ENCODE measurements around the gene FGFR2. TPM values are rescaled to one million over a fixed set of nuclear protein-coding genes. Genes with fewer than 3 reads are reported as not detected.
A peak's percentile ranks its signal among the peaks of the same experiment; 100 is the strongest.

Gene FGFR2
- total and polyA plus RNA-seq, 11 donors = 0.13 to 4.1 (median 0.35) TPM; not detected in 1

DNA sequence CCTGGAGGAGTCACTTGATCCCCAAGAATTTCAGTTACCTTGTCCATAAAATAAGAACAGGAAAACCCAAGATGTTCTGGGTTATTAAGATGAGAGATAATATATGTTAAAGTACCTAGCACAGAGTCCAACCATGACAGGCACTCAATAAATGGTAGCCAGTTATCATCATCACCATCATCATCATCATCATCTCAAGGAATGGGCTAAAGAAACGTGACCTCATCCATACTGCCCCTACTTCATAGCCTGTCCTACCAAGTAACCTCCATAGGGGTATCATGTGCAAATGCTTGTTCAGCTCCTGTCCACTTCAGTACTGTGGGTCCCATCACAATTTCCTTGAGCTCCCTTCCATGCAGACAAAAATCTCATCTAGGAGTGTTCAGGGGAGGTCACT lies 14.4 kb downstream of the FGFR2 start:
- no peaks in the 10 kb centered on the region for H3K36me3 ChIP-seq
- TF ChIP-seq POLR2A (IDR thresholded peaks at IDR 0.05) = no peak
- TF ChIP-seq, protein P1, sequence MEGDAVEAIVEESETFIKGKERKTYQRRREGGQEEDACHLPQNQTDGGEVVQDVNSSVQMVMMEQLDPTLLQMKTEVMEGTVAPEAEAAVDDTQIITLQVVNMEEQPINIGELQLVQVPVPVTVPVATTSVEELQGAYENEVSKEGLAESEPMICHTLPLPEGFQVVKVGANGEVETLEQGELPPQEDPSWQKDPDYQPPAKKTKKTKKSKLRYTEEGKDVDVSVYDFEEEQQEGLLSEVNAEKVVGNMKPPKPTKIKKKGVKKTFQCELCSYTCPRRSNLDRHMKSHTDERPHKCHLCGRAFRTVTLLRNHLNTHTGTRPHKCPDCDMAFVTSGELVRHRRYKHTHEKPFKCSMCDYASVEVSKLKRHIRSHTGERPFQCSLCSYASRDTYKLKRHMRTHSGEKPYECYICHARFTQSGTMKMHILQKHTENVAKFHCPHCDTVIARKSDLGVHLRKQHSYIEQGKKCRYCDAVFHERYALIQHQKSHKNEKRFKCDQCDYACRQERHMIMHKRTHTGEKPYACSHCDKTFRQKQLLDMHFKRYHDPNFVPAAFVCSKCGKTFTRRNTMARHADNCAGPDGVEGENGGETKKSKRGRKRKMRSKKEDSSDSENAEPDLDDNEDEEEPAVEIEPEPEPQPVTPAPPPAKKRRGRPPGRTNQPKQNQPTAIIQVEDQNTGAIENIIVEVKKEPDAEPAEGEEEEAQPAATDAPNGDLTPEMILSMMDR (IDR thresholded peaks at IDR 0.05) = no peak
- WGBS, 4 donors = 92 to 100% (median 96%) methylated on average over 1 of the region's 1 CpG
- H3K4me1 ChIP-seq = no peaks in the 10 kb centered on the region
- no peak for ATAC-seq
- intact Hi-C loops (cut with DNase I) = no loop called here
- H3K27ac ChIP-seq = no peak overlapping the region
- no peaks in the 10 kb centered on the region for H3K27me3 ChIP-seq
- DNase-seq = no peak
- no peak overlapping the region for H3K4me3 ChIP-seq
- no peaks in the 10 kb centered on the region for H3K9me3 ChIP-seq

GRCh38 chr10:121583258-121583657 lies 15.0 kb downstream of the FGFR2 start:
- DNase-seq = no peak

GRCh38 chr10:121580276-121581116 lies 17.7 kb downstream of the FGFR2 start:
- no peak for TF ChIP-seq POLR2A (IDR thresholded peaks at IDR 0.05)
- TF ChIP-seq, protein P1 (IDR thresholded peaks at IDR 0.05) = no peak
- Histone ChIP-seq H3K9me3 (no peaks in the 10 kb centered on the region), H3K27me3 (peaks cover 0 to 8% (median 0%) of the 10 kb centered on the region in 9 donors), H3K4me3 (no peak overlapping the region), H3K27ac (peak overlapping the region in 1 of 12 donors; percentile 2), H3K36me3 (no peaks in the 10 kb centered on the region), H3K4me1 (no peaks in the 10 kb centered on the region)
- no peak for ATAC-seq
- DNase-seq = no peak
- intact Hi-C loops (cut with DNase I) = no loop called here
- 67 to 74% (median 69%) methylated on average over 19 to 22 of the region's 22 CpGs for WGBS, 4 donors

More at GRCh38 chr10:121583258-121583657, 15.0 kb downstream of the FGFR2 start:
- no peak overlapping the region for H3K4me3 ChIP-seq
- 83 to 93% (median 87%) methylated on average over 6 of the region's 6 CpGs for WGBS, 4 donors
- H3K27me3 ChIP-seq = no peaks in the 10 kb centered on the region
- intact Hi-C loops (cut with DNase I) = no loop called here
- no peaks in the 10 kb centered on the region for H3K9me3 ChIP-seq
- no peaks in the 10 kb centered on the region for H3K36me3 ChIP-seq
- no peaks in the 10 kb centered on the region for H3K4me1 ChIP-seq
- no peak overlapping the region for H3K27ac ChIP-seq
- TF ChIP-seq, protein P1 (IDR thresholded peaks at IDR 0.05) = no peak
- no peak for TF ChIP-seq POLR2A (IDR thresholded peaks at IDR 0.05)
- no peak for ATAC-seq

DNA sequence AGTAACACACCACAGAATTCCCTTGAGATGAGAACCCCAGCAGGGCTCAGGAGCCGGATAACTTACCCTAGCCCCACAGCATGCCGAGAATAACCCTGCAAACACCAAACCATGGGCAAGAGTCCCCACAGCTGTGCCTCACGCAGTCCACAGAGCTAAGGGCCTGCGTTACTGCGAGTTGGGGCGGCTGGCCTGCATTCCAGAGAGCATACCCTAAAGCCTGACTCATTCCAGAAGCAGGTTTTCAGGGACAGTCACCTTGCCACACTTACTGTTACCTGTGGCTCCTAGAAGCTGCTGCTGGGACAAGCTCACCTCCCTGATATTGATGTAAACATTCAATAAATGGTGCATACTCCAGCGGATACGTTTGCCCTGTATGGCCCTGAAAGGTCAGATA lies 18.6 kb downstream of the FGFR2 start:
- TF ChIP-seq, protein P1 (IDR thresholded peaks at IDR 0.05) = no peak
- TF ChIP-seq POLR2A (IDR thresholded peaks at IDR 0.05) = no peak
- Histone ChIP-seq H3K27me3 (peaks cover 0 to 13% (median 0%) of the 10 kb centered on the region in 9 donors), H3K27ac (no peak overlapping the region), H3K36me3 (no peaks in the 10 kb centered on the region), H3K4me1 (no peaks in the 10 kb centered on the region), H3K4me3 (no peak overlapping the region), H3K9me3 (no peaks in the 10 kb centered on the region)
- intact Hi-C loops (cut with DNase I) = loop anchor here in 1 of 10 donors (5.0 kb wide), 1 partner anchor 47 kb away; no protein-coding TSS in a partner anchor
- DNase-seq (no peak), ATAC-seq (no peak)
- 82 to 89% (median 86%) methylated on average over 8 of the region's 8 CpGs for WGBS, 4 donors

Data from heart left ventricle (tissue), 16 donors.